HEK293T (cell line): ENCODE measurements around the gene AGTRAP.

ENCODE experiments used
- BHLHE40 ChIP-seq: fragments of 450-650 bp; IDR thresholded peaks from 2 replicates; pipeline ENCODE4 v1.6.1; 2016; ENCODE audit warnings: mild to moderate bottlenecking, moderate library complexity, borderline replicate concordance
- CTBP1 ChIP-seq: fragments of 450-650 bp; IDR thresholded peaks from 2 replicates; pipeline ENCODE4 v1.6.1; 2016; ENCODE audit warnings: borderline replicate concordance
- ELF4 ChIP-seq: fragments of 450-650 bp; IDR thresholded peaks from 2 replicates; pipeline ENCODE4 v1.6.1; 2017; ENCODE audit warnings: antibody characterized with exemption
- FOXK2 ChIP-seq: fragments of 450-650 bp; IDR thresholded peaks from 2 replicates; pipeline ENCODE4 v1.6.1; 2016; ENCODE audit warnings: mild to moderate bottlenecking
- FOXM1 ChIP-seq: fragments of 450-650 bp; IDR thresholded peaks from 2 replicates; pipeline ENCODE4 v1.6.1; 2017; ENCODE audit warnings: mild to moderate bottlenecking, borderline replicate concordance
- HDGF ChIP-seq: fragments of 450-650 bp; IDR thresholded peaks from 2 replicates; pipeline ENCODE4 v1.6.1; 2017; ENCODE audit warnings: antibody characterized with exemption, borderline replicate concordance
- L3MBTL2 ChIP-seq: fragments of 450-650 bp; conservative IDR thresholded peaks from 2 replicates; pipeline ENCODE4 v1.6.1; 2016; ENCODE audit warnings: mild to moderate bottlenecking
- LEF1 ChIP-seq: fragments of 450-650 bp; IDR thresholded peaks from 2 replicates; pipeline ENCODE4 v1.6.1; 2017; ENCODE audit warnings: mild to moderate bottlenecking, borderline replicate concordance
- NFRKB ChIP-seq: fragments of 450-650 bp; IDR thresholded peaks from 2 replicates; pipeline ENCODE4 v1.6.1; 2016; ENCODE audit warnings: mild to moderate bottlenecking, moderate library complexity
- PKNOX1 ChIP-seq: fragments of 450-650 bp; IDR thresholded peaks from 2 replicates; pipeline ENCODE4 v1.6.1; 2016
- SP1 ChIP-seq: fragments of 450-650 bp; IDR thresholded peaks from 2 replicates; pipeline ENCODE4 v1.6.1; 2017
- SUZ12 ChIP-seq: fragments of 450-650 bp; IDR thresholded peaks from 2 replicates; pipeline ENCODE4 v1.6.1; 2016; ENCODE audit warnings: mild to moderate bottlenecking
- ZNF384 ChIP-seq: fragments of 450-650 bp; IDR thresholded peaks from 2 replicates; pipeline ENCODE4 v1.6.1; 2016

- TF ChIP-seq SUZ12 (no peak), ZNF384 (no peak), NFRKB (no peak), L3MBTL2 (no peak), LEF1 (no peak), FOXK2 (no peak), SP1 (no peak), ELF4 (no peak), FOXM1 (no peak), HDGF (no peak), PKNOX1 (no peak), BHLHE40 (no peak), CTBP1 (no peak)
These were observed 46.3 kb downstream of the AGTRAP start for GRCh38 chr1:11782127-11782708.
